IPS DF 6.9 (cell line): ENCODE data around the gene WAC.
A peak's percentile ranks its signal among the peaks of the same experiment; 100 is the strongest.
"Not testable (repeated sequence)": the region's sequence is repeated elsewhere in the genome, so short reads cannot be mapped to it uniquely, and the experiment has no call there.

Source experiments
- DNase-seq: peaks from one replicate; pipeline ENCODE4 v3.0.0-alpha.2; 2013; ENCODE audit warnings: low read depth, low spot score
- H3K27ac ChIP-seq: one replicate; pipeline ENCODE4 v1.5.1; 2013; ENCODE audit warnings: low read length, control low read depth
- H3K27me3 ChIP-seq: 2 replicates; pipeline ENCODE4 v1.6.1; 2013; ENCODE audit warnings: mild to moderate bottlenecking, low read length; ENCODE audit not compliant: control insufficient read depth, insufficient read depth
- H3K36me3 ChIP-seq: 2 replicates; pipeline ENCODE4 v1.6.1; 2013; ENCODE audit warnings: low read length; ENCODE audit not compliant: control insufficient read depth, insufficient read depth
- H3K4me1 ChIP-seq: 2 replicates; pipeline ENCODE4 v1.6.1; 2013; ENCODE audit warnings: low read length; ENCODE audit not compliant: control insufficient read depth, insufficient read depth
- H3K4me3 ChIP-seq: 2 replicates; pipeline ENCODE4 v1.5.1; 2013; ENCODE audit warnings: mild to moderate bottlenecking, low read length
- H3K9me3 ChIP-seq: 2 replicates; pipeline ENCODE4 v1.6.1; 2013; ENCODE audit warnings: low read length, inconsistent platforms; ENCODE audit not compliant: control insufficient read depth, insufficient read depth
- WGBS: extraction: QIAGEN DNeasy Blood & Tissue Kit; methylation state at CpG from one replicate; pipeline ENCODE4 v1.1.7; 2013; ENCODE audit warnings: mixed read lengths, missing lambda C conversion rate; ENCODE audit not compliant: insufficient read length, insufficient coverage; 5-methylcytosine and 5-hydroxymethylcytosine counted together

The WAC gene, protein sequence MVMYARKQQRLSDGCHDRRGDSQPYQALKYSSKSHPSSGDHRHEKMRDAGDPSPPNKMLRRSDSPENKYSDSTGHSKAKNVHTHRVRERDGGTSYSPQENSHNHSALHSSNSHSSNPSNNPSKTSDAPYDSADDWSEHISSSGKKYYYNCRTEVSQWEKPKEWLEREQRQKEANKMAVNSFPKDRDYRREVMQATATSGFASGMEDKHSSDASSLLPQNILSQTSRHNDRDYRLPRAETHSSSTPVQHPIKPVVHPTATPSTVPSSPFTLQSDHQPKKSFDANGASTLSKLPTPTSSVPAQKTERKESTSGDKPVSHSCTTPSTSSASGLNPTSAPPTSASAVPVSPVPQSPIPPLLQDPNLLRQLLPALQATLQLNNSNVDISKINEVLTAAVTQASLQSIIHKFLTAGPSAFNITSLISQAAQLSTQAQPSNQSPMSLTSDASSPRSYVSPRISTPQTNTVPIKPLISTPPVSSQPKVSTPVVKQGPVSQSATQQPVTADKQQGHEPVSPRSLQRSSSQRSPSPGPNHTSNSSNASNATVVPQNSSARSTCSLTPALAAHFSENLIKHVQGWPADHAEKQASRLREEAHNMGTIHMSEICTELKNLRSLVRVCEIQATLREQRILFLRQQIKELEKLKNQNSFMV

DNA sequence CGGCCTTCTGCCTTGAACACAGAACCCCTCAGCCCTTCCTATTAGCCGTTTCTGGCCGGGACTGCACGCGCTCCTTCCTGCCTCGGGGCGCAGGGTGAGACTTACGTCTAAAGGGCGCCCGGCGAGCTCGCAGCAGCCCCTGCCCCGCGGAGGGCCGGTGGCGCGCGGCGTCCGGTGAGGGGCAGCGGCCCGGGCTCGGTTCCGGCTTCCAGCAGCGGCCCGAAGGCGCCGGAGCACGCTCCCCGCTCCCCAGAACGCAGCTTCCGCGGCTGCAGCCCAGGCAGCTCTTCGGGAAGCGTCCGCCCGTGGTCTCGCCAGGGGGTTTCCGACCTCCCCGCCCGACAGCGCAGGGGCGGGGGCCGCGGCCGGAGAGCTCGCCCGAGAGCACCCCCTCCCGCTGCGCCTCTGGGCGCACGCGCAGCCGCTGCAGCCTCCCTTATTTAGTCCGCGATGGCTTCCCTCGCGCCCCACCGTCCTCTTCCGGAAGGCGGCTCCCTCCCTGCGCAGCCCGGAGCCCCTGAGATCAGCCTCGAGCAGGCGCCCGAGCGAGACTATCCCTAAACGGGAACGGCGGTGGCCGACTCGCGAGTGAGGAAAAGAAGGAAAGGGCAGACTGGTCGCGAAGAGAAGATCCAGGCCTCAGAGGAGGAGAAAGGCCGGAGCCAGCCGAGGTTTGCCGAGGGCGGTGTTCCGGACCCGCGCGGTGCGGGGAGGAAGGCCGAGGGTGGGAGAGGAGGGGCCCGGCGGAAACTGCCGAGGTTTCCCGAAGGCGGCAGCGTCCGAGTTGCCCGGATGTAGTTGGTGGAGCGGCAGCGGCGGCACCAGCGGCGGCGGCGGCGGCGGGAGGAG is at the start of gene WAC:
TSS of gene WAC (plus strand) at position 782 of the 849 bp plus-strand sequence. CDS start 462 bp downstream, outside the sequence.
- WGBS, result no CpG with 5 or more reads among the region's 102 CpGs
- Histone ChIP-seq H3K36me3 (peaks cover 3% of the 10 kb centered on the region; the same call in 1 of the 2 replicates), H3K9me3 (no peaks in the 10 kb centered on the region), H3K4me1 (no peaks in the 10 kb centered on the region), H3K27me3 (no peaks in the 10 kb centered on the region), H3K4me3 (peak within 1 kb of the TSS; percentile 84), H3K27ac (no peak within 1 kb of the TSS)
- peak; percentile 74 for DNase-seq

DNA sequence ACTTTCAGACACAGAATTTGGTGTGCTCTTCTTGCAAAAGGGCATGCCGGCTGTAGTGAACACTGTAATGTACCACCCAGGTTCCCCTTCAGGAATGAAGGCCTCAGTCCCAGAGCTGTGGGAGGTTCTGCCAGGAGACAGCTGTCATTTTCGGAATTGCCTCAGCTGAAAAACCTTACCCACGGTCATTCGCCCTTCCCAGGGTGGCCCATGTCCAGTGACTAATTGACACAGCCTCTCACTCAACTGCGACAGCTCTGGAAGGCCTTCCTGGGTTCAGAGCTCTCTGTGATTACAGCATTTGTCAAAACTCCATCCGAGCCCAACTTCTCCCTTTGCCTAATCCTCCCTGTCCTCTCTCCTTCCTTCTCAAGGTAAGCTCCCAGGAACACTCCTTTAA is 43.7 kb upstream of the WAC start:
- no peak overlapping the region for H3K4me3 ChIP-seq
- no peaks in the 10 kb centered on the region for H3K9me3 ChIP-seq
- WGBS, result no CpG with 5 or more reads among the region's 6 CpGs
- no peak overlapping the region for H3K27ac ChIP-seq
- DNase-seq, result no peak
- H3K36me3 ChIP-seq, result no peaks in the 10 kb centered on the region
- H3K27me3 ChIP-seq, result no peaks in the 10 kb centered on the region
- H3K4me1 ChIP-seq, result no peaks in the 10 kb centered on the region

- not testable (repeated sequence) for H3K9me3 ChIP-seq, H3K27ac ChIP-seq, H3K36me3 ChIP-seq, H3K4me1 ChIP-seq, H3K27me3 ChIP-seq, DNase-seq, H3K4me3 ChIP-seq
- WGBS, result no CpG with 5 or more reads among the region's 2 CpGs
These were observed 42.6 kb upstream of the WAC start for GRCh38 chr10:28490256-28490865.

DNA sequence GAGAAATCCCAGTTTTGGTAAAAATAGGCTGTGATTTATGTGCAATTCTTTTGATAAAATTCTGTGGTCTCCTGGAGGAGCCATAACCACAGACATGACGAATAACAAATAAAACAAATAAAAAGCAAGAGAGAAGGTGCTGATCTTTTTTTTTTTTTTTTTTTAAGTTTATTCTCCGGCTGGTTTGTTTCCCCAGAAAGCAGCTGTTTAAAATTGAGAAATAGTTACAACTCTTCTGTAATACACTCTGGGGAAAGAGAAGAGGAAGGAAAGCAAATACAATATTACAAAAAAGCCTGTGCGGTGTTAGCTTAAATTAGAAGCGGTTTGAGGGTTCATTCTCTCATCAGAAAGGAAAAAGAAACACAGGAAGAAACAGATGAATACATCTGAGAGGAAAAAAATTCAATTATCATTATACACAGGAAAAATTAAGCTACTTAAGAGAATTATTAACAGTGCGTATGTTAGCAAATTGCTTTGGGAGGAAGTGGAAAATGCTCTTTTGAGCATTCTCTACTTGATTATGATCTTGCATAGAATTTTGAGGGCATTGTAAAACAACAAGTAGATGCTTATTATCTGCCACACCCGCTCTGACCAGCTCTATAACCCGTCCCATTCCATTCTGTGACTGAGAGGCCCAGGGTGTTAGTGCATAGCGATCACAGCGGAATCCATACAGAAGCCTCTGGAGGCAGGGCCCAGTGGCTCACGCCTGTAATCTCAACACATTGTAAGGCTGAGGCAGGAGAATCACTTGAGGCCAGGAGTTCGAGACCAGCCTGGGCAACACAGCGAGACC is 40.6 kb upstream of the WAC start:
- Histone ChIP-seq H3K9me3 (no peaks in the 10 kb centered on the region), H3K36me3 (no peaks in the 10 kb centered on the region), H3K27me3 (no peaks in the 10 kb centered on the region), H3K27ac (no peak overlapping the region), H3K4me1 (no peaks in the 10 kb centered on the region), H3K4me3 (no peak overlapping the region)
- no CpG with 5 or more reads among the region's 12 CpGs for WGBS
- no peak for DNase-seq

DNA sequence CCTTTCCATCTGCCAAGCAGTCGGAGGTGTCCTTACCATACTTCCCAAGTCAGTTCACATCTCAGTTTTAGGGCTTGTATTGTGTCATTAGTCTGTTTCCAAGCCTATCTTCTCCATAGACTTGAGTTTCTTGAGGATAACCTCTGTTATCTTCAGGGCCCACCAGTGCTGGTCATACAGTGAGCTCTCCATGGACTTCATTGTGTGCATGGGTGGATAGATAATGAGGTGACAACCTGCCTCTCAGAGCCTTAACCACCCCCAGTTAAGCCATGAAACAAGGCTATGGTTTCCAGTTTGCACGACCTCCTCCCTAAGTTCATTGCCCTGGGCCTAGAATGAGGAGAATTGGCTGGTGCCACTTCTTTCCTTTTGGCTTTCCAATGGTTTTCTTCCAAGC is 38.5 kb upstream of the WAC start:
- Histone ChIP-seq H3K9me3 (no peaks in the 10 kb centered on the region), H3K4me3 (no peak overlapping the region), H3K36me3 (no peaks in the 10 kb centered on the region), H3K27ac (no peak overlapping the region), H3K27me3 (no peaks in the 10 kb centered on the region), H3K4me1 (no peaks in the 10 kb centered on the region)
- DNase-seq, result no peak
- WGBS, result no CpG with 5 or more reads among the region's 2 CpGs

- Histone ChIP-seq H3K4me3 (no peak overlapping the region), H3K4me1 (no peaks in the 10 kb centered on the region), H3K27me3 (no peaks in the 10 kb centered on the region), H3K9me3 (no peaks in the 10 kb centered on the region), H3K36me3 (no peaks in the 10 kb centered on the region), H3K27ac (no peak overlapping the region)
- DNase-seq, result no peak
- no CpG with 5 or more reads among the region's 3 CpGs for WGBS
These were observed 37.8 kb upstream of the WAC start for GRCh38 chr10:28495084-28495483.

- Histone ChIP-seq H3K9me3 (no peaks in the 10 kb centered on the region), H3K27ac (no peak overlapping the region), H3K4me3 (no peak overlapping the region), H3K4me1 (no peaks in the 10 kb centered on the region), H3K27me3 (no peaks in the 10 kb centered on the region), H3K36me3 (no peaks in the 10 kb centered on the region)
- no peak for DNase-seq
- WGBS, result no CpG with 5 or more reads among the region's 3 CpGs
These were observed 36.9 kb upstream of the WAC start for GRCh38 chr10:28496017-28496416.

- no peaks in the 10 kb centered on the region for H3K4me1 ChIP-seq
- no peaks in the 10 kb centered on the region for H3K27me3 ChIP-seq
- WGBS, result no CpG with 5 or more reads among the region's 2 CpGs
- no peaks in the 10 kb centered on the region for H3K9me3 ChIP-seq
- H3K36me3 ChIP-seq, result no peaks in the 10 kb centered on the region
- H3K4me3 ChIP-seq, result no peak overlapping the region
- no peak for DNase-seq
- no peak overlapping the region for H3K27ac ChIP-seq
These were observed 36.4 kb upstream of the WAC start for GRCh38 chr10:28496481-28496961.

- WGBS, result 100% methylated on average over 1 of the region's 3 CpGs
- H3K27ac ChIP-seq, result no peak overlapping the region
- H3K9me3 ChIP-seq, result no peaks in the 10 kb centered on the region
- H3K36me3 ChIP-seq, result no peaks in the 10 kb centered on the region
- no peak overlapping the region for H3K4me3 ChIP-seq
- no peaks in the 10 kb centered on the region for H3K4me1 ChIP-seq
- H3K27me3 ChIP-seq, result no peaks in the 10 kb centered on the region
- no peak for DNase-seq
These were observed 35.4 kb upstream of the WAC start for GRCh38 chr10:28497313-28498126.
